Fibroblast of the aortic adventitia (primary cell): ENCODE data around the gene THBS4. TPM values are rescaled to one million over a fixed set of nuclear protein-coding genes. Genes with fewer than 3 reads are reported as not detected.

ENCODE experiments used
- DNase-seq: peaks from one replicate; pipeline ENCODE4 v3.0.0-alpha.2; 2010; ENCODE audit warnings: low read depth
- H3K4me3 ChIP-seq: 2 replicates; pipeline ENCODE4 v1.5.1; 2011; ENCODE audit warnings: low read depth, mild to moderate bottlenecking, control low read depth, low read length, moderate library complexity
- CTCF ChIP-seq: IDR thresholded peaks from 2 replicates; pipeline ENCODE4 v1.5.1; 2011; ENCODE audit warnings: mild to moderate bottlenecking, low read length, control low read depth, inconsistent platforms; ENCODE audit not compliant: insufficient read depth
- total RNA-seq: library from RNA; depleted of rRNA; stranded (reverse); fragments of >200 nt; gene quantifications from 2 replicates; pipeline ENCODE4 v1.2.3, GENCODE V29; 2012; ENCODE audit warnings: low replicate concordance

THBS4 gene
- total RNA-seq, 1 donor: 0.90 TPM

GRCh38 chr5:80064124-80064523 lies 29.0 kb downstream of the THBS4 start:
- peak; percentile 46 for DNase-seq
- no peak overlapping the region for H3K4me3 ChIP-seq
- TF ChIP-seq CTCF: no peak

- no peak for TF ChIP-seq CTCF
- no peak overlapping the region for H3K4me3 ChIP-seq
- DNase-seq: no peak
Observed at GRCh38 chr5:80067016-80067415, 31.9 kb downstream of the THBS4 start.

- no peak overlapping the region for H3K4me3 ChIP-seq
- no peak for TF ChIP-seq CTCF
- DNase-seq: no peak
Observed at GRCh38 chr5:80067531-80068245, 32.5 kb downstream of the THBS4 start.

- no peak overlapping the region for H3K4me3 ChIP-seq
- no peak for DNase-seq
- no peak for TF ChIP-seq CTCF
Observed at GRCh38 chr5:80068246-80068636, 33.1 kb downstream of the THBS4 start.

GRCh38 chr5:80068775-80069174 lies 33.6 kb downstream of the THBS4 start:
- no peak for TF ChIP-seq CTCF
- H3K4me3 ChIP-seq: no peak overlapping the region
- no peak for DNase-seq

GRCh38 chr5:80069251-80069800 lies 34.2 kb downstream of the THBS4 start:
- TF ChIP-seq CTCF: no peak
- no peak for DNase-seq
- no peak overlapping the region for H3K4me3 ChIP-seq

GRCh38 chr5:80069918-80070318 lies 34.8 kb downstream of the THBS4 start:
- H3K4me3 ChIP-seq: no peak overlapping the region
- TF ChIP-seq CTCF: no peak
- DNase-seq: no peak
